A549 (cell line): ENCODE results near the gene STAMBPL1. TPM values are rescaled to one million over a fixed set of nuclear protein-coding genes. Genes with fewer than 3 reads are reported as not detected.

ENCODE experiments used
- ATAC-seq, 2 experiments: fragments of 200-7000 bp in 1 of 2; fragments of >200 bp in 1 of 2; cut with Nextera tagmentation in 1 of 2; cut with Tn5 transposase in 1 of 2; 3 replicates each; pipeline versions ENCODE4 v1.8.0 to v1.9.1; 2018 to 2020; ENCODE audit warnings: mild to moderate bottlenecking in 1 of 2, moderate library complexity in 1 of 2
- CTCF ChIA-PET: fragments of 300-600 bp; sonication (Branson Sonifier 250); formaldehyde crosslinking; extraction: SDS; loops from one replicate; lab custom pipeline; 2021; ENCODE audit warnings: antibody characterized with exemption, inconsistent platforms; lab: Yijun Ruan, JAX
- POLR2A ChIA-PET: fragments of 350-600 bp; formaldehyde crosslinking; extraction: SDS; loops from one replicate; lab custom pipeline; 2021; ENCODE audit warnings: antibody characterized with exemption, inconsistent platforms; lab: Yijun Ruan, JAX
- DNase-seq, 2 experiments: peaks; one replicate each; pipeline versions ENCODE4 v3.0.0 to v3.0.0-alpha.2; 2011 to 2016; ENCODE audit warnings: low read depth in 1 of 2, low spot score in 1 of 2
- FAIRE-seq: peaks from 2 replicates; lab custom pipeline; 2011; peaks lifted over from hg19 to GRCh38; lab: Jason Lieb, UNC
- H3K27ac ChIP-seq, 2 experiments: fragments of >200 bp; sonication (Bioruptor Twin); formaldehyde crosslinking; 3 replicates each; pipeline ENCODE4 v1.5.1; 2016 to 2017
- H3K4me1 ChIP-seq: fragments of >200 bp; sonication (Bioruptor Twin); formaldehyde crosslinking; 3 replicates; pipeline ENCODE4 v1.6.1; 2016
- H3K4me2 ChIP-seq: fragments of >200 bp; sonication (Bioruptor Twin); formaldehyde crosslinking; 3 replicates; pipeline ENCODE4 v1.6.1; 2016
- H3K4me3 ChIP-seq: fragments of >200 bp; sonication (Bioruptor Twin); formaldehyde crosslinking; 3 replicates; pipeline ENCODE4 v1.5.1; 2016
- H3K9me3 ChIP-seq: fragments of >200 bp; sonication (Bioruptor Twin); formaldehyde crosslinking; 3 replicates; pipeline ENCODE4 v1.6.1; 2016
- BHLHE40 ChIP-seq: IDR thresholded peaks from 2 replicates; pipeline ENCODE4 v1.6.1; 2012; ENCODE audit warnings: low read depth, low read length, inconsistent platforms
- CBX8 ChIP-seq: fragments of 200-600 bp; sonication (generic); IDR thresholded peaks from 2 replicates; pipeline ENCODE4 v1.6.1; 2016
- EHMT2 ChIP-seq: fragments of 200-600 bp; sonication (generic); IDR thresholded peaks from 2 replicates; pipeline ENCODE4 v1.6.1; 2016; ENCODE audit warnings: antibody characterized with exemption, low read depth, mild to moderate bottlenecking, moderate library complexity
- JUNB ChIP-seq: fragments of >200 bp; sonication (Bioruptor Twin); formaldehyde crosslinking; IDR thresholded peaks from 2 replicates; pipeline ENCODE4 v1.6.1; 2016
- MAZ ChIP-seq: fragments of 150-350 bp; IDR thresholded peaks from 2 replicates; pipeline ENCODE4 v1.6.1; 2014; ENCODE audit warnings: antibody characterized with exemption, low read depth, low read length, borderline replicate concordance
- MYC ChIP-seq: IDR thresholded peaks from 2 replicates; pipeline ENCODE4 v1.6.1; 2012; ENCODE audit warnings: mild to moderate bottlenecking, inconsistent platforms, low read length, improper control_type of control experiment, borderline replicate concordance
- NFE2L2 ChIP-seq: fragments of 150-350 bp; conservative IDR thresholded peaks from 2 replicates; pipeline ENCODE4 v1.6.1; 2014; ENCODE audit warnings: low read length
- NR3C1 ChIP-seq: fragments of >200 bp; sonication (Bioruptor Twin); formaldehyde crosslinking; IDR thresholded peaks from 3 replicates; pipeline ENCODE4 v1.6.1; 2017
- PHF8 ChIP-seq: fragments of 200-600 bp; sonication (generic); IDR thresholded peaks from 2 replicates; pipeline ENCODE4 v1.6.1; 2016; ENCODE audit warnings: low read depth, mild to moderate bottlenecking, antibody characterized with exemption, moderate library complexity, borderline replicate concordance
- RAD21 ChIP-seq, 2 experiments: fragments of >200 bp in 1 of 2; sonication (Bioruptor Twin) in 1 of 2; formaldehyde crosslinking in 1 of 2; IDR thresholded peaks in 1 of 2; conservative IDR thresholded peaks in 1 of 2; 2 replicates in 1 of 2; 3 replicates in 1 of 2; pipeline ENCODE4 v1.6.1; 2012 to 2018; ENCODE audit warnings: inconsistent platforms in 1 of 2
- RARB ChIP-seq: fragments of 250-450 bp; sonication (Bioruptor Pico); IDR thresholded peaks from 2 replicates; pipeline ENCODE4 v1.8.0; 2021; ENCODE audit warnings: mild to moderate bottlenecking, moderate library complexity
- RFX5 ChIP-seq: fragments of 450-650 bp; IDR thresholded peaks from 2 replicates; pipeline ENCODE4 v1.7.1; 2014; ENCODE audit warnings: antibody characterized with exemption, mild to moderate bottlenecking, moderate library complexity
- SREBF2 ChIP-seq: fragments of 450-650 bp; IDR thresholded peaks from 2 replicates; pipeline ENCODE4 v1.6.1; 2014; ENCODE audit warnings: mild to moderate bottlenecking, moderate library complexity
- ZC3H11A ChIP-seq: fragments of 450-650 bp; IDR thresholded peaks from 2 replicates; pipeline ENCODE4 v1.6.1; 2014; ENCODE audit warnings: antibody characterized with exemption, mild to moderate bottlenecking
- ZFP36 ChIP-seq: fragments of 450-650 bp; IDR thresholded peaks from 2 replicates; pipeline ENCODE4 v1.6.1; 2014; ENCODE audit warnings: borderline replicate concordance; ENCODE audit not compliant: partially characterized antibody
- ZSCAN20 ChIP-seq: fragments of 250-450 bp; sonication (Bioruptor Pico); IDR thresholded peaks from 2 replicates; pipeline ENCODE4 v1.8.0; 2022; ENCODE audit warnings: mild to moderate bottlenecking, moderate library complexity
- WGBS: methylation state at CpG from one replicate; pipeline ENCODE4 v1.1.6; 2017; ENCODE audit errors: missing lambda C conversion rate; 5-methylcytosine and 5-hydroxymethylcytosine counted together
- polyA plus RNA-seq, 4 experiments: library from polyadenylated mRNA; depleted of rRNA in 3 of 4; stranded (reverse); fragments of >200 nt; fragmentation: RNase III in 1 of 4; extraction: RNeasy Plus Mini Kit Qiagen cat#74134 plus additional on column Dnase treatment in 1 of 4; gene quantifications; 2 replicates in 3 of 4; 3 replicates in 1 of 4; pipeline ENCODE4 v1.2.3, GENCODE V29; 2011 to 2017
- TF ChIP-seq, protein P1 (sequence below): fragments of >200 bp; sonication (Bioruptor Twin); formaldehyde crosslinking; IDR thresholded peaks from 3 replicates; pipeline ENCODE4 v1.6.1; 2016
- TF ChIP-seq, protein P2 (sequence below): fragments of 200-600 bp; sonication (generic); IDR thresholded peaks from 2 replicates; pipeline ENCODE4 v1.6.1; 2016; ENCODE audit warnings: antibody characterized with exemption, mild to moderate bottlenecking, moderate library complexity
- TF ChIP-seq, protein P3 (sequence below): fragments of 250-450 bp; sonication (Bioruptor Pico); IDR thresholded peaks from 2 replicates; pipeline ENCODE4 v1.5.0; 2021; ENCODE audit warnings: mild to moderate bottlenecking, moderate library complexity, borderline replicate concordance

STAMBPL1 gene
- polyA plus RNA-seq, 2 of the 4 experiments (the other 2 are of a cell fraction) = 29.0 to 32.1 TPM

DNA sequence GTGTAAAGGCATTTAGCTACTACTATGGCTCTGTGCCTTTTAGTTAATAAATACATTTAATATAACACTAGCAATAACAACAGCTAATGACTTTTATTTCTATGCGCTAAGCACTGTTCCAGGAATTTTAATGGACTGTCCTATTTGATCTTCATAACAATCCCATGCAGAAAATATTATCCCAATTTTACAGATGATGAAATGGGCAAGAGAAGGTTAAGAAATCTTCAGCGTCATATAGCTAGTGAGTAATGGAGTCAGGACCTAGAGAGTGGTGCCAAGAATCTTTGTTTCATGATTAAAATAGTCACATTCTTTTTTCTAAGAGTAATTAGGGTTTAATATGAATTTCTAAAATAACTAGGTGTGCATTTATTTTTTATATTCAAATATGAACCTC lies 40.2 kb downstream of the STAMBPL1 start (continued):
- TF ChIP-seq RAD21 (conservative IDR thresholded peaks at IDR 0.05 in 1 of 2, IDR thresholded peaks at IDR 0.05 in 1 of 2) = no peak

DNA sequence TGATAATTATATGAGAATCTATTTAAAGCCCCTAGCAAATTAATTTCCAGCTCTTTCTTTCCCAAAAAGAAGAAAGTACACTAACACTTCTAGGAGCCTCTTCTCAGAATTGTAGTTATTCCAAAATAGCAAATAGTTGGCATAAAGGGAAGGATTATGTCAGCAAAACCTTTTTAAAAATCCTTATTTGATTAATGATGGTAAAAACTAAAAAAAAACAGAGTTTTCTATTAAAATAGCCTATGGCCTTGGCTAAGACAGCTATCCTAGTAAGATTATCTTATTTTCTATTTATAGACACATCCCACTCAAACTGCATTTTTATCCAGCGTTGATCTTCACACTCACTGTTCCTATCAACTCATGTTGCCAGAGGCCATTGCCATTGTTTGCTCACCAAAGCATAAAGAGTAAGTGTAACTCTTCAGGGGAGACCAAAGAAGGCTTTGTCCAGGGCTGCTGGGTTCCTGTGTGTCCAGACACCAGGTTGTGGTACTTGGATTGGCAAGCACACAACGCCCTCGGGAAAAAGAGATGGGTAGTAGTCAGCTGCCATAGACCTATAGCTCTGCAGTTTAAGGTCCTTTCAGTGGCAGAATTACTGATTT lies 41.0 kb downstream of the STAMBPL1 start:
- Histone ChIP-seq H3K4me1 (no peaks in the 10 kb centered on the region), H3K27ac (no peak overlapping the region), H3K4me2 (no peak overlapping the region), H3K9me3 (no peaks in the 10 kb centered on the region), H3K4me3 (no peak overlapping the region)
- FAIRE-seq (no peak), ATAC-seq (no peak), DNase-seq (no peak)
- WGBS = 80% methylated on average over 3 of the region's 3 CpGs
- ChIA-PET CTCF (interaction anchor here (1.4 to 4.0 kb wide), 6 partner anchors 11 to 293 kb away, joined by 3 to 21 read pairs (median 4); no protein-coding TSS in a partner anchor), POLR2A (no interaction called here)
- TF ChIP-seq MYC (no peak), BHLHE40 (no peak), EHMT2 (no peak), ZC3H11A (no peak), JUNB (no peak), SREBF2 (no peak), MAZ (no peak), ZFP36 (no peak), RFX5 (no peak), ZSCAN20 (CRISPR knock-in tag) (no peak), PHF8 (no peak), RARB (CRISPR knock-in tag) (no peak), NFE2L2 (no peak), CBX8 (no peak), NR3C1 (no peak)
- TF ChIP-seq, protein P1, sequence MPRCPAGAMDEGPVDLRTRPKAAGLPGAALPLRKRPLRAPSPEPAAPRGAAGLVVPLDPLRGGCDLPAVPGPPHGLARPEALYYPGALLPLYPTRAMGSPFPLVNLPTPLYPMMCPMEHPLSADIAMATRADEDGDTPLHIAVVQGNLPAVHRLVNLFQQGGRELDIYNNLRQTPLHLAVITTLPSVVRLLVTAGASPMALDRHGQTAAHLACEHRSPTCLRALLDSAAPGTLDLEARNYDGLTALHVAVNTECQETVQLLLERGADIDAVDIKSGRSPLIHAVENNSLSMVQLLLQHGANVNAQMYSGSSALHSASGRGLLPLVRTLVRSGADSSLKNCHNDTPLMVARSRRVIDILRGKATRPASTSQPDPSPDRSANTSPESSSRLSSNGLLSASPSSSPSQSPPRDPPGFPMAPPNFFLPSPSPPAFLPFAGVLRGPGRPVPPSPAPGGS = no peak
- TF ChIP-seq, protein P2, sequence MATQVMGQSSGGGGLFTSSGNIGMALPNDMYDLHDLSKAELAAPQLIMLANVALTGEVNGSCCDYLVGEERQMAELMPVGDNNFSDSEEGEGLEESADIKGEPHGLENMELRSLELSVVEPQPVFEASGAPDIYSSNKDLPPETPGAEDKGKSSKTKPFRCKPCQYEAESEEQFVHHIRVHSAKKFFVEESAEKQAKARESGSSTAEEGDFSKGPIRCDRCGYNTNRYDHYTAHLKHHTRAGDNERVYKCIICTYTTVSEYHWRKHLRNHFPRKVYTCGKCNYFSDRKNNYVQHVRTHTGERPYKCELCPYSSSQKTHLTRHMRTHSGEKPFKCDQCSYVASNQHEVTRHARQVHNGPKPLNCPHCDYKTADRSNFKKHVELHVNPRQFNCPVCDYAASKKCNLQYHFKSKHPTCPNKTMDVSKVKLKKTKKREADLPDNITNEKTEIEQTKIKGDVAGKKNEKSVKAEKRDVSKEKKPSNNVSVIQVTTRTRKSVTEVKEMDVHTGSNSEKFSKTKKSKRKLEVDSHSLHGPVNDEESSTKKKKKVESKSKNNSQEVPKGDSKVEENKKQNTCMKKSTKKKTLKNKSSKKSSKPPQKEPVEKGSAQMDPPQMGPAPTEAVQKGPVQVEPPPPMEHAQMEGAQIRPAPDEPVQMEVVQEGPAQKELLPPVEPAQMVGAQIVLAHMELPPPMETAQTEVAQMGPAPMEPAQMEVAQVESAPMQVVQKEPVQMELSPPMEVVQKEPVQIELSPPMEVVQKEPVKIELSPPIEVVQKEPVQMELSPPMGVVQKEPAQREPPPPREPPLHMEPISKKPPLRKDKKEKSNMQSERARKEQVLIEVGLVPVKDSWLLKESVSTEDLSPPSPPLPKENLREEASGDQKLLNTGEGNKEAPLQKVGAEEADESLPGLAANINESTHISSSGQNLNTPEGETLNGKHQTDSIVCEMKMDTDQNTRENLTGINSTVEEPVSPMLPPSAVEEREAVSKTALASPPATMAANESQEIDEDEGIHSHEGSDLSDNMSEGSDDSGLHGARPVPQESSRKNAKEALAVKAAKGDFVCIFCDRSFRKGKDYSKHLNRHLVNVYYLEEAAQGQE = no peak
- TF ChIP-seq, protein P3, sequence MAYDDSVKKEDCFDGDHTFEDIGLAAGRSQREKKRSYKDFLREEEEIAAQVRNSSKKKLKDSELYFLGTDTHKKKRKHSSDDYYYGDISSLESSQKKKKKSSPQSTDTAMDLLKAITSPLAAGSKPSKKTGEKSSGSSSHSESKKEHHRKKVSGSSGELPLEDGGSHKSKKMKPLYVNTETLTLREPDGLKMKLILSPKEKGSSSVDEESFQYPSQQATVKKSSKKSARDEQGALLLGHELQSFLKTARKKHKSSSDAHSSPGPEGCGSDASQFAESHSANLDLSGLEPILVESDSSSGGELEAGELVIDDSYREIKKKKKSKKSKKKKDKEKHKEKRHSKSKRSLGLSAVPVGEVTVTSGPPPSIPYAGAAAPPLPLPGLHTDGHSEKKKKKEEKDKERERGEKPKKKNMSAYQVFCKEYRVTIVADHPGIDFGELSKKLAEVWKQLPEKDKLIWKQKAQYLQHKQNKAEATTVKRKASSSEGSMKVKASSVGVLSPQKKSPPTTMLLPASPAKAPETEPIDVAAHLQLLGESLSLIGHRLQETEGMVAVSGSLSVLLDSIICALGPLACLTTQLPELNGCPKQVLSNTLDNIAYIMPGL (CRISPR knock-in tag) = no peak
